ENCODE results near the gene PRKCA. TPM values are rescaled to one million over a fixed set of nuclear protein-coding genes. Genes with fewer than 3 reads are reported as not detected.
"Not testable (repeated sequence)": the region's sequence is repeated elsewhere in the genome, so short reads cannot be mapped to it uniquely, and the experiment has no call there.

Gene PRKCA
- polyA plus RNA-seq, 2 of the 4 experiments (the other 2 are of a cell fraction): 28.8 to 65.0 TPM

DNA sequence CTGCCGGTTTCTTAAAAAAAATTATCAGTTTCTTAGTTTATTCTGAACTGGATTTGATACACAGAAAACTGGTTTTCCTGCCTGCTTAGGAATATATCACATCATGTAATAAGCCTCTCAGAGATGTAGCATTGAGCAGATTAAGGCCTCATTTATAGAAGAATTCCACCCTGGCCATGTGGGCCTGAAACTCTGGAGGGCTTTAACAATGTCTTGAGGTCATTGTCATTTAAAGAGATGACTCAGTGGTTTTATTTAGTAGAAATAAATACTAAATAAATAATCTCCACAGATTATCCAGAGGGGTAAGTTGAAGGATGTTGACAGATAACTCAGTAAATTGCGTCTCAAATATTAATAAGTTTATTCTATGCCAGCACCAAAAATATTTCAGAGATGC is 56.9 kb downstream of the PRKCA start:
- WGBS (ENCODE audit: missing lambda C conversion rate): 44% methylated on average over 2 of the region's 2 CpGs
- POLR2A ChIA-PET: no interaction called here

DNA sequence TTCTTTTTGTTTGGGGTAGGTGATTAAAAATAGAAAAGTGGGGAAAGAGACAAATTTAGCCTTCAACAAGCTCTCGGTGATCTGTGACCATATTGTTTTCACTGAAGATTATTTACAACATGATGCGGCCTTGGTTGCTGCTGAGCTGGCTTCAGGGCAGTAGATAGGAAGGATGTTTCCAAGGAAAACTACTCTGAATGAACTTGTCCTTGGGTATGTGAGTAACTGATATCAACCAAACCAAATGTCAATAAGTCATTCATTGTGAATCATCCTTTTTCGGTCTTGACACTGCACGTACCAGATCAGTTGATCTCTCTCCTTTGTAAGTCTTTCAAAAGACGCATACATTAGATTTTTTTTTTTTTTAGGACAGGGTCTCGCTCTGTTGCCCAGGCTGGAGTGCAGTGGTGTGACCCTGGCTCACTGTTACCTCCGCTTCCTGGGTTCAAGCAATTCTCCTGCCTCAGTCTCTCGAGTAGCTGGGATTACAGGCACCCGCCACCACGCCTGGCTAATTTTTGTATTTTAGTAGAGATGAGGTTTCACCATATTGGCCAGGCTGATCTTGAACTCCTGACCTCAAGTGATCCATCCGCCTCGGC is 58.6 kb downstream of the PRKCA start:
- H3K9me3 ChIP-seq; POLR2A ChIA-PET; FAIRE-seq; DNase-seq (ENCODE audit: low read depth in 1 of 2, low spot score in 1 of 2); H3K4me2 ChIP-seq; H3K27ac ChIP-seq; H3K4me3 ChIP-seq: not testable (repeated sequence)
- WGBS (ENCODE audit: missing lambda C conversion rate): 91% methylated on average over 12 of the region's 12 CpGs
- ATAC-seq: peak in 1 of 2 experiments; percentile 41; a peak in 2 of 6 replicates
- CTCF ChIA-PET: interaction anchor here (0.7 to 1.4 kb wide), 6 partner anchors 10 to 62 kb away, joined by 3 to 4 read pairs (median 3); no protein-coding TSS in a partner anchor
- peaks cover 58% of the 10 kb centered on the region for H3K4me1 ChIP-seq

More for the DNA sequence above, 56.9 kb downstream of the PRKCA start:
- Histone ChIP-seq H3K4me3 (no peak overlapping the region), H3K27ac (no peak overlapping the region), H3K4me2 (peak overlapping the region; percentile 15; the same call in 2 of the 3 replicates), H3K4me1 (peaks cover 54% of the 10 kb centered on the region), H3K9me3 (no peaks in the 10 kb centered on the region)
- FAIRE-seq: no peak
- DNase-seq (ENCODE audit: low read depth in 1 of 2, low spot score in 1 of 2): no peak
- ATAC-seq: no peak
- TF ChIP-seq, protein P1, sequence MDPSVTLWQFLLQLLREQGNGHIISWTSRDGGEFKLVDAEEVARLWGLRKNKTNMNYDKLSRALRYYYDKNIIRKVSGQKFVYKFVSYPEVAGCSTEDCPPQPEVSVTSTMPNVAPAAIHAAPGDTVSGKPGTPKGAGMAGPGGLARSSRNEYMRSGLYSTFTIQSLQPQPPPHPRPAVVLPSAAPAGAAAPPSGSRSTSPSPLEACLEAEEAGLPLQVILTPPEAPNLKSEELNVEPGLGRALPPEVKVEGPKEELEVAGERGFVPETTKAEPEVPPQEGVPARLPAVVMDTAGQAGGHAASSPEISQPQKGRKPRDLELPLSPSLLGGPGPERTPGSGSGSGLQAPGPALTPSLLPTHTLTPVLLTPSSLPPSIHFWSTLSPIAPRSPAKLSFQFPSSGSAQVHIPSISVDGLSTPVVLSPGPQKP (IDR thresholded peaks at IDR 0.05; ENCODE audit: low read depth, low read length): no peak
- no peak for TF ChIP-seq NFE2L2 (conservative IDR thresholded peaks at IDR 0.05; ENCODE audit: low read length)
- no peak for TF ChIP-seq EP300 (IDR thresholded peaks at IDR 0.05)
- no peak for TF ChIP-seq POLR2A (IDR thresholded peaks at IDR 0.05; ENCODE audit: low read length)
- TF ChIP-seq CHD4 (IDR thresholded peaks at IDR 0.05; ENCODE audit: borderline replicate concordance): no peak
- no peak for TF ChIP-seq HDAC2 (IDR thresholded peaks at IDR 0.05)
- no peak for TF ChIP-seq HEYL (CRISPR knock-in tag; IDR thresholded peaks at IDR 0.05)
- TF ChIP-seq, protein P2, sequence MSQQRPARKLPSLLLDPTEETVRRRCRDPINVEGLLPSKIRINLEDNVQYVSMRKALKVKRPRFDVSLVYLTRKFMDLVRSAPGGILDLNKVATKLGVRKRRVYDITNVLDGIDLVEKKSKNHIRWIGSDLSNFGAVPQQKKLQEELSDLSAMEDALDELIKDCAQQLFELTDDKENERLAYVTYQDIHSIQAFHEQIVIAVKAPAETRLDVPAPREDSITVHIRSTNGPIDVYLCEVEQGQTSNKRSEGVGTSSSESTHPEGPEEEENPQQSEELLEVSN (IDR thresholded peaks at IDR 0.05; ENCODE audit: borderline replicate concordance, low read depth): no peak
- TF ChIP-seq ZNF302 (CRISPR knock-in tag; IDR thresholded peaks at IDR 0.05): no peak
- TF ChIP-seq MYC (IDR thresholded peaks at IDR 0.05; ENCODE audit: borderline replicate concordance, low read length): no peak
- TF ChIP-seq RNF2 (IDR thresholded peaks at IDR 0.05; ENCODE audit: borderline replicate concordance, low read depth): no peak
- no peak for TF ChIP-seq EHF (CRISPR knock-in tag; IDR thresholded peaks at IDR 0.05)
- TF ChIP-seq RAD21 (conservative IDR thresholded peaks at IDR 0.05 in 1 of 2, IDR thresholded peaks at IDR 0.05 in 1 of 2): no peak
- TF ChIP-seq, protein P3, sequence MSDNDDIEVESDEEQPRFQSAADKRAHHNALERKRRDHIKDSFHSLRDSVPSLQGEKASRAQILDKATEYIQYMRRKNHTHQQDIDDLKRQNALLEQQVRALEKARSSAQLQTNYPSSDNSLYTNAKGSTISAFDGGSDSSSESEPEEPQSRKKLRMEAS (IDR thresholded peaks at IDR 0.05): no peak
- CTCF ChIA-PET: interaction anchor here (1.2 to 2.2 kb wide), 2 partner anchors 10 to 314 kb away, joined by 3 to 7 read pairs; no protein-coding TSS in a partner anchor

DNA sequence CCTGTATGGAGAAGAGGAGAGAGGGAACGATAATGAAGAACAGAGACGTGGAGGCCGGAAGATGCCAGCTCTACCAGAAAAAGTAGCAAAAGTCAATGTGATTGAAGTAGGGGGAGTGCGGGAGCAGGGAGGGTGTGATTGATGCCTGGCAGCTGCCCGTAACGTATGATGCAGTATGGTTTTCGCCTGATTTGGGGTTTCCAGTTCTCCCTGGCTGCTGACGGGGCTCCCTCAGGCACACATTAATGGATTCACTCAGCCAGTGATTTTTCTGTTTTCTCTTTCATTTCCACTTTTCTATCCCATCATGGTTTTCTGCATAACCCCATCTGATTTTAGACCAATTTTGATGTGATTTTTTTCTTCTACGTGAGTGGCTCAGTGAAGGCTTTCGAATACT is 62.1 kb downstream of the PRKCA start:
- POLR2A ChIA-PET: no interaction called here
- FAIRE-seq (no peak), ATAC-seq (no peak), DNase-seq (ENCODE audit: low read depth in 1 of 2, low spot score in 1 of 2) (no peak)
- no peak for TF ChIP-seq CHD2 (IDR thresholded peaks at IDR 0.05; ENCODE audit: low read length, partially characterized antibody)
- TF ChIP-seq RARB (CRISPR knock-in tag; IDR thresholded peaks at IDR 0.05): no peak
- TF ChIP-seq PHF8 (IDR thresholded peaks at IDR 0.05; ENCODE audit: borderline replicate concordance, low read depth): no peak
- TF ChIP-seq POLR2AphosphoS2 (conservative IDR thresholded peaks at IDR 0.05; ENCODE audit: low read length): no peak
- TF ChIP-seq, protein P2 (IDR thresholded peaks at IDR 0.05; ENCODE audit: borderline replicate concordance, low read depth): no peak
- TF ChIP-seq HEYL (CRISPR knock-in tag; IDR thresholded peaks at IDR 0.05): no peak
- TF ChIP-seq CEBPB (IDR thresholded peaks at IDR 0.05): no peak
- no peak for TF ChIP-seq ZNF302 (CRISPR knock-in tag; IDR thresholded peaks at IDR 0.05)
- no peak for TF ChIP-seq EP300 (IDR thresholded peaks at IDR 0.05)
- no peak for TF ChIP-seq ZSCAN20 (CRISPR knock-in tag; IDR thresholded peaks at IDR 0.05)
- WGBS (ENCODE audit: missing lambda C conversion rate): 94% methylated on average over 10 of the region's 10 CpGs
- Histone ChIP-seq H3K4me3 (no peak overlapping the region), H3K4me1 (peaks cover 45% of the 10 kb centered on the region), H3K9me3 (no peaks in the 10 kb centered on the region), H3K27ac (no peak overlapping the region), H3K4me2 (no peak overlapping the region)
- CTCF ChIA-PET: no interaction called here
